Hematopoietic multipotent progenitor cell treated with erythropoietin and hydrocortisone succinate and interleukin-3 and kit ligand, for 15 days (in vitro differentiated cells): Measurements from ENCODE around the gene TPX2.
"Not testable (repeated sequence)": the region's sequence is repeated elsewhere in the genome, so short reads cannot be mapped to it uniquely, and the experiment has no call there.

Experiments used
- DNase-seq: peaks from one replicate; pipeline ENCODE4 v3.0.0-alpha.2; 2015; ENCODE audit warnings: low spot score

TPX2 gene

DNA sequence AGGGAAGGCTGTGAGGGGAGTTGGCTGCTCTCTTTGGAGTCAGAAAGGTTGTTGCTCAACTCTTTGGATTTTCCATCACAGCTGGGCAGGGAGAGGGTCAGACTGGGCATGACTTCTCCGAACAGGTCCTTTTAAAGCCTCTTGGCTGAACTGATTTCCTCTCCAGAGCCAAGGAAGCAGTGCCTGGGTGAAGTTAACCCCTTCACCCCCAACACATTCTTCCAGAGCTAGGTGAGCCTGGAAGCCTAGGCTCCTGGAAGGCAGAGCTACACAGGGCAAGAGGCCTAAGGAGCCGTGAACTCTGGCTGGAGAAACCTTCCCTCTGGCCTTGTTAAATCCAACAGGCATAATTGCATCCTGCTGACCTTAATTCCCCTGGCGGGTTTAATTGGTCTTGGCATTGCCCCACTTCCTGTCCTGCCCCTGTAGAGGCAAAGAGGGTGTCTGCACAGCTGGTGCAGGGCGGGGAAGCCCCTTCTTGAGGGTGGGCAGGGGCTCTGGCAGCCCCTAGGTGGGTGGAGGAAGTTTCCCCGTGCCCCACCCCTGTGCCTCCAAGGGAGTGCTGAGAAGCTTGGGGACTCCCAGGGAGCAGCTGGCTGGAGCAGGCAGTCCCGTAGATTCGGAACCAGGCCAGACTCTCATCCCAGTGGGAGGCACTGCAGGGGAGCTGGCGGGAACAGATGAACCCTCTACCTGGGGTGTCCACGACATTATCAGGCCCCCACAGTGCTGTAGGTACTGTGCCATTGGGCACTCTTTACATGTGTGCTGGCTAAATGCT is 76.5 kb downstream of the TPX2 start:
- DNase-seq = no peak

DNA sequence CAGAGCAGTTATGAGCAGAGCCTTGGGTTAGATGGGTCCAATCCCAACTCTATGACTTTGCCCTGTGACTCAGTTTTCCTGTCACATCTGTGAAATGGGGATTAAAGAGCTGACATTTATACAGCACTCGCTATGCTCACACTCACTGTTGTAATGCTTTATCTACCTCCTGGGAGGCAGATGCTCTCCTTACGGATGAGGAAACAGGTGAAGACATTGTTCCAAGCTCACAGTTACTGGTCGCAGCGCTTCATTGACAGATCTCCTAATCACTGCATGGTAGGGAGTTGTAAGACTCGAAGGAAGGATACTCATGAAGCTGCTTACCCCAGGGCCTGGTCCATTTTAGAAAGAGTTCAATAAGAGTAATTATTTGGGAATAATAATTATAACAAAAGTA is 77.1 kb downstream of the TPX2 start:
- DNase-seq = no peak

DNA sequence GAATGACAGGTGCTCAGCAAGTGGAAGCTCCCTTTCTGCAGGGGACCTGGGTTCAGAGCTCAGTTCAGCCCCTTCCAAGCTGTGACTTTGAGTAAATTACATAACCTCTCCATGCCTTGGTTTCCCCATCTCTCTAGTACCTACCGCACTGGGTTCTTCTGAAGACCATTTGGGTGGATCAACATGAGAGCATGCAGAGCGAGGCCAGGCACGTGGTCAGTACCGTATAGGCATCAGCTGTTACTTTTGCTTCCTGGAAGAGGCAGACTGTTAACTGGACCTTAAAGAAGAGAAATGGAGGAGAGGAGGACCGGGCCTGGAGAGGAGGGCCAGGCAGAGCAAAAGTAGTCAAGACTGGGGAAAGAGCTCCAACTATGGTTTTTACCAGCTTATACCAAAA is 78.4 kb downstream of the TPX2 start:
- DNase-seq = no peak

DNA sequence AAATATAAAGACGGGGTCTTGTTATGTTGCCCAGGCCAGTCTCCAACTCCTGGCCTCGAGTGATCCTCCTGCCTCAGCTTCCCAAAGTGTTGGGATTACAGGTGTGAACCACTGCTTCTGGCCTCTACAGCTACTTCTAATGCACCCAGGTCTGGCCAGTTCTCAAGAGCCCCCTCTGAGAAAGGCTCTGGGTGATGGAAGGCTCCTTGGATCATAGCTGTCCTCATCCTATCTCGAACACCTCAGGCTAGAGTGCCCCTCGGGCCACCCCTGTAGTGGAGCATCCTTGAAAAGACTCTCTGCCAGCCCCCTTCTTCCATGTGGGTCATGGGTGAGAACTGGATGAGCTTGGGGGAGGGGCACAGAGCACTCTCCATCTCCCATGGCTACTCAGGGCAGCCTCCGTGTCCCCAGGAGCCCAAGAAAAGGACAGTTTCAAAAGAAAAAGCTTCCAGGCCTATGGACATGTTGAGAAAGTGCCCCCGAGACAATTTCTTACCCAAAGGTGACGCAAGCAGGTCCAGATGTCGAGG is 79.4 kb downstream of the TPX2 start:
- DNase-seq = no peak

DNA sequence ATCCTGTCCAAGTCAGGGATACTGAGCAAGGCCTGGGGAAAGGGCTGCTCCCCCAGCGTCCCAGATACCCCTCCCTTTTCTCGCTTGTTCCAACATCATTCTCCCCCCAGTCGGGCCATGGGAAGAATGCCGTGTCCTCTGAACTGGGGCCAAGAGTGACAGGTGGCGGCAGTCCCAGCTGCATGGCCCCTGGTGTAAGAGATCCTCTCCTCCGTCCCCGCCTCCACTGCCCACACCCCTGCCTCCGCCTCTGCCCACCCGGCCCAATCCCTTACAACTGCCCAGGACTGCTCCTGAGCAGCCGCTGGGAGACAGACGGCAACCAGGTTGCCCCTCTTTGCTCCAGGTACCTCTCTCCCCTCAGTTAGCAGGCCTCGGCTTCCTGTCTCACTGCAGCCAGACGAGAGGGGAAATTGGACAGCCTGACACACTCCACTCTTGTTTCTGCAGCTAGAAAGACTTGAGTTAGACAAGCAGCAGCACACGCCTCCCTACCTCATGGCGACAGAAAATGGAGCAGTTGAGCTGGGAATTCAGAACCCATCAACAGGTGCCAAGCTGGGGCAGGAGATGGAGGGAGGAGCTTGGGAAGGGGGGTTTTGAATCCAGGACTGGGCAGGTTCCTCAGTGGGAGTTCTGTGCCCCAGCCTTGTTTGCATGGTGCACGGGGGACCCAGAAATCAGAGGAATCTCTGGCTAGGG is 80.1 kb downstream of the TPX2 start, which contains the start of gene MYLK2:
MYLK2 (plus strand) TSS at position 274 of the 702 bp plus-strand sequence; CDS start at position 499, 225 bp downstream.
- DNase-seq = no peak

DNA sequence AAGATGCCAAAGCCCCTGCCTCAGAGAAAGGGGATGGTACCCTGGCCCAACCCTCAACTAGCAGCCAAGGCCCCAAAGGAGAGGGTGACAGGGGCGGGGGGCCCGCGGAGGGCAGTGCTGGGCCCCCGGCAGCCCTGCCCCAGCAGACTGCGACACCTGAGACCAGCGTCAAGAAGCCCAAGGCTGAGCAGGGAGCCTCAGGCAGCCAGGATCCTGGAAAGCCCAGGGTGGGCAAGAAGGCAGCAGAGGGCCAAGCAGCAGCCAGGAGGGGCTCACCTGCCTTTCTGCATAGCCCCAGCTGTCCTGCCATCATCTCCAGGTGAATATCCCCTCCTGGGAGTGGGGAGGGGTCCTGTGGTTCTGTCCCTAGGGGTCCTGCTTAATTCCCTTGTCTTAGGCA is 81.1 kb downstream of the TPX2 start:
- no peak for DNase-seq

DNA sequence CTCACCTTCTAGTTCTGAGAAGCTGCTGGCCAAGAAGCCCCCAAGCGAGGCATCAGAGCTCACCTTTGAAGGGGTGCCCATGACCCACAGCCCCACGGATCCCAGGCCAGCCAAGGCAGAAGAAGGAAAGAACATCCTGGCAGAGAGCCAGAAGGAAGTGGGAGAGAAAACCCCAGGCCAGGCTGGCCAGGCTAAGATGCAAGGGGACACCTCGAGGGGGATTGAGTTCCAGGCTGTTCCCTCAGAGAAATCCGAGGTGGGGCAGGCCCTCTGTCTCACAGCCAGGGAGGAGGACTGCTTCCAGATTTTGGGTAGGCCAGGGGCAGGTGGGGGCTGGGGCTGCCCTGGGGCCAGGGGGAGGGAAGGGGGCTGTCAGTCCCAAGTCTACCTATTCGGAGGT is 82.3 kb downstream of the TPX2 start:
- DNase-seq = no peak

DNA sequence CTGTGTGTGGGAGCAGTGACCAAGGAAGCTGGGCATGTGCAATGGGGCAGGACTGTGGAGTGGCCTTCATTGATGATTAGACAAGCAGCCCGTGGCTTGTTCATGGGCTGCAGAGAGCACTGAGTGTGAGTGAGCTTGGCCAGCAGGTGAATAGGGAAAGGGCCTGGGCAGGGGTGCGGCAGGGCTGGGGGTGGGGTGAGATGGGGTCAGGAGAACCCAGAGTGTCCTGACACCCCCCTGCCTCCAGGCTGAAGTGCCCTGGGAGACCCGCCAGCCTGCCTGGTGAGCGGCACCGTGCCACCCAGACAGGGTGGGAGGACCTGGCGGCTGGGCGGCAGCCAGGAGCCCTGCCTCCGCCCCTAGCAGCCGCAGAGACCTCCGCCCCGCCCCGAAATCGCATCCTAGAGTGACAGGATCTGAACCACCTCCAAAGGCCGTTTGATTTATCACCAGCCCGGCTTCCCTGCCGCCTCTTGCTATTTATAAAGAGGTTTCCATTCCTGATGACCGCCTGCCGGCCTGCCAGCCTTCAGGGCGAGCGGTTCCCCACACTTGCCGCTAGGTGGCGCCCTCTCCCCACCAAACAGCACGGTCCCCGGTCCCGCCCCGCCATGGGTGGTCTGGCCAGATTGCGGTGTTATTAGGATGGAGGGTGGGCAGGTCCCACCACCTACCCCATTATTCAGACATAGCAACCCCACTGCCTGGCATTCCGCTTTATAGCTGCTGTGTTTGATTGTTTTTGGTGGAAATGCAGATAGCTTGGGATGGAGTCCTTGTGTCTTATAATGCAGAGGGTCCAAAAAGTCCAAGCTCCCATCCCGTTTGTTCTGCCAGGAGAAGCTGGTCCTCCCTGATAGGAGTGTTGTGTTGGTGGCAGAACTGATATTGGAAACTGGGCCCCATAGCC is 83.6 kb downstream of the TPX2 start:
- DNase-seq = peak; percentile 76

DNA sequence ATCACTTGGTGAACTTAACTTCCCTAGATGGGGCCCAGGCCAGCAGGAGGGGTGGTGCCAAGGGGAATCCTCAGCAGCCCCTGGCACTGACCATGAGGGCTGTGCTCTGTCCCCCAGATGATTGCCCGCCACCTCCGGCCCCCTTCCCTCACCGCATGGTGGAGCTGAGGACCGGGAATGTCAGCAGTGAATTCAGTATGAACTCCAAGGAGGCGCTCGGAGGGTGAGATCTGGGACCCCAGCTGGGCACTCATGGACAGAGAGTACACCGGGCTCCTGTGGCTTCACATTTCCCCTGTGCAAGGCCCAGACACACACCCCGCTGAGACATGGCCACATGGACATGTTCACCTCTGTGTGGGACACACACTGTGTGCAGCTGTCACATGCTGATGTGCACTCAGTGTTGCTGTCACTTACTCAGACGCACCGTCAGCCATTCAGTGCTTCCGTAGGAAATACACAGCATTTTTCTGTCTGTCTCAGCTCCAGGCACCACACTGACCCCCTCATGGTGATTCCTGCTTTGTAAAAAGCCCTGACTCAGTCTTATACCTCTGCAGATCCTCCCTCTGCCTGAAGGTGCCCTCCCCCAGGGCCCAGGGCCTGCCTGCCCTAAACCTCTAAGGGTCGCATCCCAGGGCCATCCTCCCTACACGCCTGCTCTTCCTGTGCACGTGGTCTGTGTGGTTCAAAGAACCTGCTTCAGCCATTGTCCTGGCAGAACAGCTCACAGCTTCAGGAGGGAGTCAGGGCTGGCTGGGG is 84.5 kb downstream of the TPX2 start:
- DNase-seq = no peak

DNA sequence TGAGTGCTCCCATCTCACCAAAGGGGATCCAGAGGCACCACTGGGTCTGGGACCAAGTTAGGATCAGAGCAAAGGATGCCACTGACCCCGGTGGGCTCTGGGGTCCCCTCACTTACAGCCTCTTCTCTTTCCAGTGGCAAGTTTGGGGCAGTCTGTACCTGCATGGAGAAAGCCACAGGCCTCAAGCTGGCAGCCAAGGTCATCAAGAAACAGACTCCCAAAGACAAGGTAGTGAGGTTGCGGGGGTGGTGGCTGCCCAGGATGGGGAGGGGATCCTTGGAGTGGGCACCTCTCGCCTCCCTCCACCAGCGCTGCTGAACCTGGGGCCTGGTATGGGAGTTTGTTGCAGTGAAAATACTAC is 85.0 kb downstream of the TPX2 start:
- DNase-seq = no peak

DNA sequence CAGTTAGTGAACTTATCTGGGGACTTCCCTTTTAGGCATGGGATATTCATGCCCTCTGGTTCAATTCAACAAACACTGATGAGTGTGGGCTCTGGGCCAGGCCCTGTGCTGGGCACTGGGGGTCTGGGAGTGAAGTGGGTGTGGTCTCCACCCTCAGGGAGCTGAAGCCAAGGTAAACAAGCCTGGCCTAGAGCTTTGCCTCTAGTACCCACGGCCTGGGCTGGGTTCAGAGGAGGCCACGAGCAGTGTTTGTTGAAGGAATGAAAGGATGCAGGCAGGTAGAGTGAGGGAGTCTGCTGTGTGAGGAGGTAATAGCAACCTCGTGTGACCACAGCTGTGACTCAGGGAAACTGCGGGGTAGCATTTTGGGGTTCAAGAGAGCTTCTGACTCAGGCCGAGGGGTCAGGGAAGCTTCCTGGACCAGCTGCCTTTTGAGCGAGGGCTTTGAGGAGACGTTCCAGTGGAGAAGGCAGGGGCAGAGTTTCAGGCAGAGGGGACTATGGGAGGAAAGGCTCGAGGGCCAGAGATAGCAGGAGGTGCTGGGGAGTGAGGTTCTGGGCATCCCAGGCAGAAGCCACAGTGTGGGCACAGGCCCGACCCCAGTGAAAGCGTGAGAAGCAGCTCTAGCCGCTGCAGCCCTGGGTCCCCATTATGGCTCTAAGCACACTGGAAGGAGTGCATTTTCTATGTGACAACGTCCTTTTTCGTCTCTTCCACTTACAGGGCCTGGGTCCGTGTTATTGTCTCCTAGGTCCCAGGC is 85.6 kb downstream of the TPX2 start:
- no peak for DNase-seq

DNA sequence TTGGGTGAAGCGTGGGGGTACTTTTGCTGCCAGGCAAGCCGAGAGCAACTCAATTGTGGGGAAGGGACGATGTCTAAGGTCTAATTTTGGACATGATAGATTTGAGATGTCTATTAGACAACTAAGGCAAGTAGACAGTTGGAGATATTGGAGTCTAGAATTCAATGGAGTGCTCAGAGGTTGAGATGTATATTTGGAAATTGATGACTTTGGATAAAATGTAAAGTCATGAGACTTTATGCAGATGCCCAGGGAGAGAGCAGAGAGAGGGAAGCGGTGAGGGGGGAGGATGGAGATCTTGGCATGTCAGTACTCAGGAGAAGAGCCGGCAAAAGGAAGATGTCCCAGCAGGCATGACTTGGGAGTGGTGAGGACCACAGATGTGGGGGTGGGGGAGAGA is 87.0 kb downstream of the TPX2 start:
- no peak for DNase-seq

DNA sequence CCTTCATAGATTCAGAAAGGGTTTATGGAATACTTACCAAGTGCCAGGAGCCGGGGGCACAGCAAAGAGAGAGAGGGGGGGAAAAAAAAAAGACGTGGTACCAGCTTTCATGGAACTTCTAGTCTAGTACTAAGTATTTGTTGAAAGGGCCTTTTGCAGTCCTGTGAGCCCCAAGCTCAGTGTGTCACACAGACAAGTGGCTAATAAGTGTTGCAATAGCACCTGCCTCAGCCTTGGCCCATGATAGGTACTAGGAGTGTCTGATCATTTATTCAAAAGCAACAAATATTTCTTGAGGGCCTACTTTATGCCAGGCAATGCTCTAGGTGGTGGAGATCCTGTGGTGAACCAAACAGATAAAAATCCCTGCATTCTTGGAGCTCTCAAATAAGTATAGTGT is 88.0 kb downstream of the TPX2 start:
- no peak for DNase-seq

DNA sequence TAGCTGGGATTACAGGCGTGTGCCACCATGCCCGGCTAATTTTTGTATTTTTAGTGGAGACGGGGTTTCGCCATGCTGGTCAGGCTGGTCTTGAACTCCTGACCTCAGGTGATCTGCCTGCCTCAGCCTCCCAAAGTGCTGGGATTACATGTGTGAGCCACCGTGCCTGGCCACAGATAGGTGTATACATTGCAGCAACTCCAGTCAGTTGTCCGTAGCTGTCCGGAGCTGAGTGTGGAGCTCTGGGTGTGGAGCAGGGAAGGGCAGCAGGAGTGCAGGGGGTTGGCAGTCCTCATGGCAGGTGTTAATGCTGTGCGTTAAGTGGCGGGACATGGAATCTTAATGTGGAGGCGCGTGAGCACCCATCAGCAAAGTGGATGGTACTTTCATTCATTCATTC is 88.9 kb downstream of the TPX2 start:
- DNase-seq = not testable (repeated sequence)

DNA sequence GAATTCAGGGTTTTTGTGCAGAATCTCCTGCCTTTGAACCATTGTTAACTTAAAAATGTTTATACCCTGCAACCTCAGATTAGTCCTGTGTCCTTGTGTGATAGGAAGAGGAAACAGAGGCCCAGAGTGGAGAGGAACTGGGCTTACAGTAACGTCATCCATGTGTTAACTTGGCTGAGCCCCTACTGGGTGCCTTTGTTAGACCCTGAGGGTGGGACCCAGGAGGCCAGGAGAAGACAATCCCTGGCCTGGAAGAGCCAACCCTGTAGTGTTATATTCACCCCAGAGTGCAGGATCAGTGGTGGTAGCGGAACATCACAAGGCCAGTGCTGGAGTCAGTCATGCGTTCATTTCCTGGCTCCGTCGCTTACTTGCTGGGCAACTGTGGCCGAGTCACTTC is 90.6 kb downstream of the TPX2 start:
- DNase-seq = no peak

DNA sequence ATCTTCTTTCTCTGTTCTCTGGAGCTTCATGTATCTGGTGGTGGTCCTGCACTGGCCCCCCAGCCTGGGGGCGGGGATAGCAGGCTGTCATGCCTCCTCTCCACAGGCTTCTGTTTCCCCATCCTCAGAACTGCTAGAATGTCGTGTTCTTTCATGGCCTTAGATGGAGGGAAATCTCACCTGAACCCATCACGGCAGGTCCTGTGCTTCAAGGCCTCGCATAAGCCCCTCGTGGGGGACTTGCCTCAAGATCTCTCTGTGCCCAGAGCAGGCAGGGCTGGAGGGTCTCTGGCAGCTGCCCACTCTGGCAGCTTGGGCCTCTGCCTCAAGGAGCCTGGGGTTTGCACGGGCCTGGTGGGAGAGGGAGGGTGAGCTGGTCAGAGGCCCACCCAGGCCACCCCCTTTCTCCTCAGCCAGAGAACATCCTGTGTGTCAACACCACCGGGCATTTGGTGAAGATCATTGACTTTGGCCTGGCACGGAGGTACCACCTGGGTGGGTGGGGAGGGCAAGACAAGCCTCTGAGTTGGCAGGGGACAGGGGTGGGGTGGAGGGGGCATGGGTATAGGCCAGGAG is 91.4 kb downstream of the TPX2 start:
- no peak for DNase-seq

DNA sequence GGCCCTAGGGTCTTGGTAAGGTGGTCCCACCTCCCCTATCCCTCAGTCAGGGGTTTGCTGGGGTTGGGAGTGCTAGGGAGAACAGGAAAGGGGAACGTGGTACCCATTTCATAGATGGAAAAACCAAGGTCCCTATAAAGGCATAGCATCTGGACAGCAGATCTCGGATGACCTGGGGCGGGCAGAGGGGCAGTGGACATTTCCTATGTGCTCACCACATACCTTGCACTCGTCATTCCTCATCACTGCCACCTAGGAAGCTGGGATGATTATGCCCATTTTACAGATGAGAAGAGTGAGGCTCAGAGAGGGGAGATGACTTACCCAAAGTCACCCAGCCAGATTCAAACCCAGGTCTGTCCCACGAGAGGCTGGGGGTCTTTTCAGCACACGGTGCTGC is 92.1 kb downstream of the TPX2 start:
- DNase-seq = no peak

DNA sequence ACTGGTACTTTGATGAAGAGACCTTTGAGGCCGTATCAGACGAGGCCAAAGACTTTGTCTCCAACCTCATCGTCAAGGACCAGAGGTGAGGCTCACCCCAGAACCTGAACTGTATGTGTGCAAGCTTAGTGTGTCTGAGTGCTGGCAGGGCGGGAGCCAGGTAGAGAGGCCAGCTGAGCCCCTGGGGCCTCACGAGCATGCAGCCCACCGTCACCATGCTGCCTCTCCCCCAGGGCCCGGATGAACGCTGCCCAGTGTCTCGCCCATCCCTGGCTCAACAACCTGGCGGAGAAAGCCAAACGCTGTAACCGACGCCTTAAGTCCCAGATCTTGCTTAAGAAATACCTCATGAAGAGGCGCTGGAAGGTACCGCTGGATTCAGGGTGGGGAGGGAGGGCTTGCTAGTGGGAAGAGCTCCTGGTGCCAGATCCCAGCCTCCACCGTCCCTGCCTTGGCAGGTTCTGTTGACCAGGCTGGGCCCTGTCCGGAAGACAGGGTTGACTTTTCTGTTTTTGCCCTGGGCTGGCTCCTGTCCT is 92.7 kb downstream of the TPX2 start:
- DNase-seq = no peak

DNA sequence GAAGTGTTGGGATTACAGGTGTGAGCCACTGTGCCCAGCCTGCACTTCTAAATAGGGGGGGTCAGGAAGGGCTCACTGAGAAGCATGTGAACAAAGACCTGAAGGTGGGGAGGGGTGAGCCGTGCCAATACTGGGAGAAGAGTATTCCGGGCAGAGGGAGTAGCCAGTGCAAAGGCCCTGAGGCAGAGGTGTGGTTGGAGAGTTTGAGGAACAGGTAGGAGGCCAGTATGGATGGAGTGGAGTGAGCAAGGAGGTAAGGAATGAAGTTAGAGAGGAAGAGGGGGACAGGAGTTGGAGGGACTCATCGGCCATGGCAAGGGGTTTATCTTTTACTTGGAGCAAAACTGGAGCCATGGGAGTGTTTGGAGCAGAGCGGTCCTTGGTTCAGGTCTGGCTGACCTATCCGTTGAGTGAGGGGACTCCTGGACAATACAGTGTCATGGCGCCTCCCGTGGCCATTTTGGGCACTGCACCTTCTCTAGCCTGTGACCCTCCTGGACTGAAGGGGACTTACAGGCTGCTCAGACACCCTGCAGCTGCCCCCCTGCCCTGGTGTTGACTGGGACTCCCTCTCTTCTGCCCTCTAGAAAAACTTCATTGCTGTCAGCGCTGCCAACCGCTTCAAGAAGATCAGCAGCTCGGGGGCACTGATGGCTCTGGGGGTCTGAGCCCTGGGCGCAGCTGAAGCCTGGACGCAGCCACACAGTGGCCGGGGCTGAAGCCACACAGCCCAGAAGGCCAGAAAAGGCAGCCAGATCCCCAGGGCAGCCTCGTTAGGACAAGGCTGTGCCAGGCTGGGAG is 94.2 kb downstream of the TPX2 start:
- DNase-seq = peak; percentile 59
